Prostate gland (tissue), 2 donors: ENCODE measurements around the gene CDYL2. TPM values are rescaled to one million over a fixed set of nuclear protein-coding genes. Genes with fewer than 3 reads are reported as not detected.

ENCODE experiments used
- DNase-seq: peaks from one replicate; pipeline ENCODE4 v3.0.0-alpha.2; 2019; ENCODE audit warnings: low spot score
- H3K27ac ChIP-seq, 2 donors: fragments of 200-600 bp; sonication (generic); 2 replicates each; pipeline ENCODE4 v1.5.1; 2017 to 2019
- H3K27me3 ChIP-seq: fragments of 200-600 bp; sonication (generic); replicated peaks from 2 replicates; pipeline ENCODE4 v1.5.1; 2019; ENCODE audit not compliant: insufficient read depth
- H3K36me3 ChIP-seq, 2 donors: fragments of 200-600 bp; sonication (generic); 1 replicate in 1 of 2; 2 replicates in 1 of 2; pipeline versions ENCODE4 v1.5.1 to v1.8.1; 2017 to 2019
- H3K4me1 ChIP-seq: fragments of 200-600 bp; sonication (generic); replicated peaks from 2 replicates; pipeline ENCODE4 v1.5.1; 2019
- H3K4me3 ChIP-seq, 2 donors: fragments of 200-600 bp; sonication (generic); 2 replicates each; pipeline ENCODE4 v1.5.1; 2017 to 2019
- H3K9me3 ChIP-seq: fragments of 200-600 bp; sonication (generic); 2 replicates; pipeline ENCODE4 v1.5.1; 2017
- POLR2A ChIP-seq: fragments of 450-650 bp; IDR thresholded peaks from one replicate; pipeline ENCODE4 v1.6.1; 2016; ENCODE audit warnings: antibody characterized with exemption, mild to moderate bottlenecking
- POLR2AphosphoS5 ChIP-seq: sonication (generic); formaldehyde crosslinking; IDR thresholded peaks from one replicate; pipeline ENCODE4 v1.6.1; 2017; ENCODE audit warnings: antibody characterized with exemption
- WGBS: methylation state at CpG from one replicate; pipeline ENCODE4 v1.1.5; 2018; 5-methylcytosine and 5-hydroxymethylcytosine counted together
- intact Hi-C: fragments of 100-400 bp; cut with DNase I; formaldehyde crosslinking; loops from one replicate; pipeline ENCODE4 v1.14.2; 2022
- total RNA-seq, 2 donors: library from RNA; depleted of rRNA; stranded (reverse); fragments of >200 nt; gene quantifications; one replicate each; pipeline ENCODE4 v1.1.0, GENCODE V29; 2016
- TF ChIP-seq, protein P1 (sequence below), 4 experiments: fragments of 200-600 bp in 2 of 4; fragments of 450-650 bp in 2 of 4; sonication (generic) in 2 of 4; IDR thresholded peaks; 1 replicate in 3 of 4; 2 replicates in 1 of 4; pipeline ENCODE4 v1.5.1; 2016 to 2019; ENCODE audit warnings: antibody characterized with exemption in 4 of 4, mild to moderate bottlenecking in 2 of 4, moderate library complexity in 2 of 4

The CDYL2 gene
- total RNA-seq, 2 donors from 2014 or later = 42.8 to 63.7 TPM

GRCh38 chr16:80664786-80665185 is 139.6 kb downstream of the CDYL2 start:
- H3K9me3 ChIP-seq = no peaks in the 10 kb centered on the region
- TF ChIP-seq POLR2AphosphoS5 = no peak
- TF ChIP-seq POLR2A = no peak
- TF ChIP-seq, protein P1, sequence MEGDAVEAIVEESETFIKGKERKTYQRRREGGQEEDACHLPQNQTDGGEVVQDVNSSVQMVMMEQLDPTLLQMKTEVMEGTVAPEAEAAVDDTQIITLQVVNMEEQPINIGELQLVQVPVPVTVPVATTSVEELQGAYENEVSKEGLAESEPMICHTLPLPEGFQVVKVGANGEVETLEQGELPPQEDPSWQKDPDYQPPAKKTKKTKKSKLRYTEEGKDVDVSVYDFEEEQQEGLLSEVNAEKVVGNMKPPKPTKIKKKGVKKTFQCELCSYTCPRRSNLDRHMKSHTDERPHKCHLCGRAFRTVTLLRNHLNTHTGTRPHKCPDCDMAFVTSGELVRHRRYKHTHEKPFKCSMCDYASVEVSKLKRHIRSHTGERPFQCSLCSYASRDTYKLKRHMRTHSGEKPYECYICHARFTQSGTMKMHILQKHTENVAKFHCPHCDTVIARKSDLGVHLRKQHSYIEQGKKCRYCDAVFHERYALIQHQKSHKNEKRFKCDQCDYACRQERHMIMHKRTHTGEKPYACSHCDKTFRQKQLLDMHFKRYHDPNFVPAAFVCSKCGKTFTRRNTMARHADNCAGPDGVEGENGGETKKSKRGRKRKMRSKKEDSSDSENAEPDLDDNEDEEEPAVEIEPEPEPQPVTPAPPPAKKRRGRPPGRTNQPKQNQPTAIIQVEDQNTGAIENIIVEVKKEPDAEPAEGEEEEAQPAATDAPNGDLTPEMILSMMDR (IDR thresholded peaks at IDR 0.05) = no peak
- intact Hi-C loops = no loop called here
- DNase-seq = no peak
- no peak overlapping the region for H3K27ac ChIP-seq
- no peak overlapping the region for H3K4me3 ChIP-seq
- H3K4me1 ChIP-seq = no peaks in the 10 kb centered on the region
- no peaks in the 10 kb centered on the region for H3K36me3 ChIP-seq
- 38% methylated on average over 2 of the region's 2 CpGs for WGBS
- no peaks in the 10 kb centered on the region for H3K27me3 ChIP-seq

DNA sequence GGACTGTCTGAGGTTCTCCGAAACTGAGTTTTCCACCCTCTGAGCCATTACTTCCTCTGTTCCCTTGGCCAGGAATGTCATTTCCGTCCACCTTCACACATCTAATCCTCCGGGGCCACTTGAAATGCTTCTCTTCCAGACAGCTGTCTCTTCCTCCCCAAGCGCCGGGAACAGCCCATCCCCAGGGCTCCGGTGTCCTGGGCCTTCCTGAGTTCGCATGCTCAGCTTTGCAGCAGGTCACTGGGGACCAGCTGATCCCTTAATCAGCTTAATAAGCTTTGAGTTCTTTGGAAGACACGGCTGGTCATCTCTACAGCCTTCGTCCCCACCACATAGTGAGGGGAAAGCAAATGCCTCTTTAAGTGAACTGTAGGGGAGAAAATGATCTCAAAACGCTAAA is 140.2 kb downstream of the CDYL2 start:
- Histone ChIP-seq H3K27ac (no peak overlapping the region), H3K4me1 (no peaks in the 10 kb centered on the region), H3K9me3 (no peaks in the 10 kb centered on the region), H3K36me3 (no peaks in the 10 kb centered on the region), H3K27me3 (no peaks in the 10 kb centered on the region), H3K4me3 (no peak overlapping the region)
- intact Hi-C loops = no loop called here
- WGBS = 85% methylated on average over 10 of the region's 10 CpGs
- TF ChIP-seq POLR2AphosphoS5 = no peak
- TF ChIP-seq POLR2A = no peak
- TF ChIP-seq, protein P1 (IDR thresholded peaks at IDR 0.05) = no peak
- no peak for DNase-seq

- TF ChIP-seq POLR2AphosphoS5 (no peak), POLR2A (no peak)
- Histone ChIP-seq H3K36me3 (no peaks in the 10 kb centered on the region), H3K27me3 (no peaks in the 10 kb centered on the region), H3K27ac (no peak overlapping the region), H3K4me3 (no peak overlapping the region), H3K9me3 (no peaks in the 10 kb centered on the region), H3K4me1 (no peaks in the 10 kb centered on the region)
- no peak for DNase-seq
- intact Hi-C loops = no loop called here
- WGBS = 100% methylated on average over 1 of the region's 1 CpG
These were observed 141.3 kb downstream of the CDYL2 start for GRCh38 chr16:80663078-80663477.

DNA sequence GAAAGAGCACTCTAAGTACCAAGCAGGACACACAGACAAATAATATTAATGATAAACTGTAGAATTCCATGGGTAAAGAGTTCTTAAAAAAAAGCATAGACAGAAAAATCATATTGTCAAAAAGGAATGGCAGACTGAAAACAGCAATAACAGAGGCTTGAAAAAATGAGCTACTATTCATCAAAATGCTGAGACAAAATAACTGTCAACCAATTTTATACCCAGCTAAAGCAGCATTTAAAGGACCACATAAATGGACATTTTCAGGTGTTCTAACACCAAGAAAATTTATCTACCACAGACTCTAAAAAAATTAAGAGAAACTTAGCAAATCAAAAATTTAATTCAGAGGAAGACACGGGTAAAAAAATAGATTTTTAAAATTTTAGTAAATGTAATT is 144.5 kb downstream of the CDYL2 start:
- Histone ChIP-seq H3K4me1 (peaks cover 2% of the 10 kb centered on the region), H3K36me3 (no peaks in the 10 kb centered on the region), H3K27me3 (no peaks in the 10 kb centered on the region), H3K4me3 (no peak overlapping the region), H3K9me3 (no peaks in the 10 kb centered on the region), H3K27ac (no peak overlapping the region)
- 100% methylated on average over 1 of the region's 1 CpG for WGBS
- intact Hi-C loops = no loop called here
- TF ChIP-seq, protein P1 (IDR thresholded peaks at IDR 0.05) = no peak
- TF ChIP-seq POLR2A (no peak), POLR2AphosphoS5 (no peak)
- no peak for DNase-seq

DNA sequence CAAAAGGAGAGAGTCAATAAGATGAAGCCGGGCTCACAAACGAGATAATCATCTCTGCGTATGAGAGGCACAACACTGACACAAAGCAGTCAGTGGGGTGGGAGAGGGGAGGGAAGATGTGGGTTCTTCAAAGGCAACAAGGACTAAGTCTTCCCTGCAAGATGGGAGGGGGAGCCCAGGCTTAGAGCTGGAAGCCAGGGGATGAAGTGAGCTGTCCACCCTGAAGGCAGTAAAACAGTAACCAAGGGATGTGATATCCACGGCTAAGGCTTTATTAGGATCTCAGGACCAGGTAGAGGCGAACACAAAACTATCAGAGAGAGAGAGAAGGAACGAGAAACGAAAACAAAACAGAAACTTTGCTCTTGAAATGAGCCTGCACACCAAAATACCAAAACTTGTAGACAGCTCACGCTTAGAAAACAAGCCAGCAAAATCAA is 147.7 kb downstream of the CDYL2 start:
- peak; percentile 13 for DNase-seq
- Histone ChIP-seq H3K27me3 (no peaks in the 10 kb centered on the region), H3K9me3 (no peaks in the 10 kb centered on the region), H3K36me3 (no peaks in the 10 kb centered on the region), H3K4me1 (peaks cover 6% of the 10 kb centered on the region), H3K4me3 (peak overlapping the region in 1 of 2 donors; percentile 7), H3K27ac (peak overlapping the region; percentile 64)
- TF ChIP-seq POLR2A (no peak), POLR2AphosphoS5 (peak; percentile 23)
- TF ChIP-seq, protein P1 (IDR thresholded peaks at IDR 0.05) = no peak
- 22% methylated on average over 8 of the region's 8 CpGs for WGBS
- intact Hi-C loops = no loop called here
